GM19395 (cell line): ENCODE data around the gene AARSD1.
"Not testable (repeated sequence)": the region's sequence is repeated elsewhere in the genome, so short reads cannot be mapped to it uniquely, and the experiment has no call there.

Source experiments
- ATAC-seq: cut with Tn5 transposase; IDR thresholded peaks from one replicate; pipeline ENCODE4 v1.9.1; 2021; ENCODE audit warnings: mild to moderate bottlenecking, moderate library complexity; ENCODE audit not compliant: unreplicated experiment

Gene AARSD1

GRCh38 chr17:42922294-42922693, 42.0 kb downstream of the AARSD1 start:
- no peak for ATAC-seq

- no peak for ATAC-seq
Measured at GRCh38 chr17:42920922-42921321, 43.3 kb downstream of the AARSD1 start.

- ATAC-seq, result no peak
Measured at GRCh38 chr17:42920106-42920900, 44.0 kb downstream of the AARSD1 start.

GRCh38 chr17:42919522-42920077, 44.7 kb downstream of the AARSD1 start:
- not testable (repeated sequence) for ATAC-seq

GRCh38 chr17:42918902-42919521, 45.2 kb downstream of the AARSD1 start:
- no peak for ATAC-seq

GRCh38 chr17:42917236-42917603, 47.0 kb downstream of the AARSD1 start:
- ATAC-seq, result no peak

- ATAC-seq, result not testable (repeated sequence)
Measured at GRCh38 chr17:42916388-42917235, 47.6 kb downstream of the AARSD1 start.

GRCh38 chr17:42915288-42915687, 49.0 kb downstream of the AARSD1 start:
- ATAC-seq, result not testable (repeated sequence)

- no peak for ATAC-seq
Measured at GRCh38 chr17:42913981-42914617, 50.2 kb downstream of the AARSD1 start.

GRCh38 chr17:42913522-42913921, 50.7 kb downstream of the AARSD1 start:
- ATAC-seq, result no peak

- no peak for ATAC-seq
Measured at GRCh38 chr17:42908872-42909700, 55.2 kb downstream of the AARSD1 start.

GRCh38 chr17:42906772-42907446, 57.3 kb downstream of the AARSD1 start:
- no peak for ATAC-seq

GRCh38 chr17:42904110-42904469, 60.2 kb downstream of the AARSD1 start:
- no peak for ATAC-seq

GRCh38 chr17:42901535-42902229, 62.6 kb downstream of the AARSD1 start:
- ATAC-seq, result no peak
